K562 (cell line): ENCODE measurements around the gene CSTPP1.

Source experiments
- ATF1 ChIP-seq, 2 experiments: fragments of 450-650 bp in 1 of 2; IDR thresholded peaks; 2 replicates each; pipeline ENCODE4 v1.6.1; 2016; ENCODE audit warnings: missing compliant biosample characterization in 1 of 2, missing genetic modification characterization in 1 of 2
- BACH1 ChIP-seq: fragments of 200-800 bp; sonication (Bioruptor generic); IDR thresholded peaks from 2 replicates; pipeline ENCODE4 v1.6.1; 2016; ENCODE audit warnings: missing genetic modification characterization, missing compliant biosample characterization
- ILK ChIP-seq: fragments of 450-650 bp; IDR thresholded peaks from 2 replicates; pipeline ENCODE4 v1.6.1; 2016; ENCODE audit warnings: missing genetic modification characterization, low read depth, mild to moderate bottlenecking, missing compliant biosample characterization, moderate library complexity, borderline replicate concordance
- POLR2AphosphoS5 ChIP-seq: IDR thresholded peaks from 2 replicates; pipeline ENCODE4 v1.6.1; 2011; ENCODE audit warnings: mild to moderate bottlenecking, low read depth, low read length, moderate library complexity; ENCODE audit not compliant: control insufficient read depth, insufficient read depth
- YY1 ChIP-seq, 3 experiments: IDR thresholded peaks; 2 replicates each; pipeline ENCODE4 v1.6.1; 2011; ENCODE audit warnings: low read length in 2 of 3, mild to moderate bottlenecking in 2 of 3, moderate library complexity in 2 of 3, borderline replicate concordance in 1 of 3, control low read depth in 1 of 3, low read depth in 1 of 3; ENCODE audit not compliant: insufficient read depth in 3 of 3, insufficient replicate concordance in 2 of 3, control insufficient read depth in 1 of 3, insufficient read length in 1 of 3; ENCODE audit errors: extremely low read depth in 1 of 3
- ZNF24 ChIP-seq: fragments of 450-650 bp; IDR thresholded peaks from 2 replicates; pipeline ENCODE4 v1.6.1; 2016
- ZNF668 ChIP-seq: fragments of 250-450 bp; sonication (Bioruptor Pico); IDR thresholded peaks from 2 replicates; pipeline ENCODE4 v1.8.0; 2022; ENCODE audit warnings: mild to moderate bottlenecking, inconsistent platforms
- ZNF76 ChIP-seq: fragments of 250-450 bp; sonication (Bioruptor Pico); IDR thresholded peaks from 2 replicates; pipeline ENCODE4 v1.4.0; 2020; ENCODE audit warnings: mild to moderate bottlenecking, moderate library complexity, borderline replicate concordance
- TF ChIP-seq, protein P1 (sequence below): fragments of 200-800 bp; sonication (Bioruptor generic); IDR thresholded peaks from 2 replicates; pipeline ENCODE4 v1.6.1; 2016; ENCODE audit warnings: missing genetic modification characterization, missing compliant biosample characterization
- TF ChIP-seq, protein P2 (sequence below): fragments of 450-650 bp; IDR thresholded peaks from 2 replicates; pipeline ENCODE4 v1.6.1; 2016; ENCODE audit warnings: low read depth

DNA sequence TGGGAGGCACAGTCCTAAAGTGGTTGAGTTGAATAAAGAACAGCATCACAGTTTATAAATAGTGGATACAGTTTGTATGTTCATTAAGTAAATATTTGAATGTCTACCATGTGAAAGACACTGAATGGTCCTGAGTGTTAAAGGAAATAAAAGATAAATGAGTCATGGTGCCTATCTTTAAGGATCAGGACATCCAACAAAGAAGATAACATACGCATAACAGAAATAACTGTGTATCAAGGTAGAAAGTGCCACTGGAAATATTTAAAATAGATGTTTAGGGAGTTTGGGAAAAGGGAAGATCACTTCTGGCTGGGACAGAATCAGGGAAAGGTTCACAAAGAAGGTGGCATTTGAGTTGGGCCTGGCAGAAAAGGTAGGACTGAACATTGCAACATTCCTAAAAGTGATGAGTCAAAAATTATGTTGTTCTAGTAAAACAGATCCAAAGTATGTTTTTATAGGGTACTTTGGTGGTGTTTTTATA lies 41.5 kb downstream of the CSTPP1 start:
- no peak for TF ChIP-seq ZNF668
- no peak for TF ChIP-seq ZNF24
- TF ChIP-seq BACH1 (tag): no peak
- TF ChIP-seq, protein P1, sequence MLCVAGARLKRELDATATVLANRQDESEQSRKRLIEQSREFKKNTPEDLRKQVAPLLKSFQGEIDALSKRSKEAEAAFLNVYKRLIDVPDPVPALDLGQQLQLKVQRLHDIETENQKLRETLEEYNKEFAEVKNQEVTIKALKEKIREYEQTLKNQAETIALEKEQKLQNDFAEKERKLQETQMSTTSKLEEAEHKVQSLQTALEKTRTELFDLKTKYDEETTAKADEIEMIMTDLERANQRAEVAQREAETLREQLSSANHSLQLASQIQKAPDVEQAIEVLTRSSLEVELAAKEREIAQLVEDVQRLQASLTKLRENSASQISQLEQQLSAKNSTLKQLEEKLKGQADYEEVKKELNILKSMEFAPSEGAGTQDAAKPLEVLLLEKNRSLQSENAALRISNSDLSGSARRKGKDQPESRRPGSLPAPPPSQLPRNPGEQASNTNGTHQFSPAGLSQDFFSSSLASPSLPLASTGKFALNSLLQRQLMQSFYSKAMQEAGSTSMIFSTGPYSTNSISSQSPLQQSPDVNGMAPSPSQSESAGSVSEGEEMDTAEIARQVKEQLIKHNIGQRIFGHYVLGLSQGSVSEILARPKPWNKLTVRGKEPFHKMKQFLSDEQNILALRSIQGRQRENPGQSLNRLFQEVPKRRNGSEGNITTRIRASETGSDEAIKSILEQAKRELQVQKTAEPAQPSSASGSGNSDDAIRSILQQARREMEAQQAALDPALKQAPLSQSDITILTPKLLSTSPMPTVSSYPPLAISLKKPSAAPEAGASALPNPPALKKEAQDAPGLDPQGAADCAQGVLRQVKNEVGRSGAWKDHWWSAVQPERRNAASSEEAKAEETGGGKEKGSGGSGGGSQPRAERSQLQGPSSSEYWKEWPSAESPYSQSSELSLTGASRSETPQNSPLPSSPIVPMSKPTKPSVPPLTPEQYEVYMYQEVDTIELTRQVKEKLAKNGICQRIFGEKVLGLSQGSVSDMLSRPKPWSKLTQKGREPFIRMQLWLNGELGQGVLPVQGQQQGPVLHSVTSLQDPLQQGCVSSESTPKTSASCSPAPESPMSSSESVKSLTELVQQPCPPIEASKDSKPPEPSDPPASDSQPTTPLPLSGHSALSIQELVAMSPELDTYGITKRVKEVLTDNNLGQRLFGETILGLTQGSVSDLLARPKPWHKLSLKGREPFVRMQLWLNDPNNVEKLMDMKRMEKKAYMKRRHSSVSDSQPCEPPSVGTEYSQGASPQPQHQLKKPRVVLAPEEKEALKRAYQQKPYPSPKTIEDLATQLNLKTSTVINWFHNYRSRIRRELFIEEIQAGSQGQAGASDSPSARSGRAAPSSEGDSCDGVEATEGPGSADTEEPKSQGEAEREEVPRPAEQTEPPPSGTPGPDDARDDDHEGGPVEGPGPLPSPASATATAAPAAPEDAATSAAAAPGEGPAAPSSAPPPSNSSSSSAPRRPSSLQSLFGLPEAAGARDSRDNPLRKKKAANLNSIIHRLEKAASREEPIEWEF (CRISPR knock-in tag): no peak
- no peak for TF ChIP-seq ZNF76
- TF ChIP-seq POLR2AphosphoS5: no peak
- TF ChIP-seq YY1 (IDR thresholded peaks at IDR 0.05; ENCODE audit: borderline replicate concordance in 1 of 3, control insufficient read depth in 1 of 3, extremely low read depth in 1 of 3, insufficient read depth in 3 of 3, insufficient read length in 1 of 3, insufficient replicate concordance in 2 of 3, low read depth in 1 of 3, low read length in 2 of 3): no peak
- TF ChIP-seq, protein P2, sequence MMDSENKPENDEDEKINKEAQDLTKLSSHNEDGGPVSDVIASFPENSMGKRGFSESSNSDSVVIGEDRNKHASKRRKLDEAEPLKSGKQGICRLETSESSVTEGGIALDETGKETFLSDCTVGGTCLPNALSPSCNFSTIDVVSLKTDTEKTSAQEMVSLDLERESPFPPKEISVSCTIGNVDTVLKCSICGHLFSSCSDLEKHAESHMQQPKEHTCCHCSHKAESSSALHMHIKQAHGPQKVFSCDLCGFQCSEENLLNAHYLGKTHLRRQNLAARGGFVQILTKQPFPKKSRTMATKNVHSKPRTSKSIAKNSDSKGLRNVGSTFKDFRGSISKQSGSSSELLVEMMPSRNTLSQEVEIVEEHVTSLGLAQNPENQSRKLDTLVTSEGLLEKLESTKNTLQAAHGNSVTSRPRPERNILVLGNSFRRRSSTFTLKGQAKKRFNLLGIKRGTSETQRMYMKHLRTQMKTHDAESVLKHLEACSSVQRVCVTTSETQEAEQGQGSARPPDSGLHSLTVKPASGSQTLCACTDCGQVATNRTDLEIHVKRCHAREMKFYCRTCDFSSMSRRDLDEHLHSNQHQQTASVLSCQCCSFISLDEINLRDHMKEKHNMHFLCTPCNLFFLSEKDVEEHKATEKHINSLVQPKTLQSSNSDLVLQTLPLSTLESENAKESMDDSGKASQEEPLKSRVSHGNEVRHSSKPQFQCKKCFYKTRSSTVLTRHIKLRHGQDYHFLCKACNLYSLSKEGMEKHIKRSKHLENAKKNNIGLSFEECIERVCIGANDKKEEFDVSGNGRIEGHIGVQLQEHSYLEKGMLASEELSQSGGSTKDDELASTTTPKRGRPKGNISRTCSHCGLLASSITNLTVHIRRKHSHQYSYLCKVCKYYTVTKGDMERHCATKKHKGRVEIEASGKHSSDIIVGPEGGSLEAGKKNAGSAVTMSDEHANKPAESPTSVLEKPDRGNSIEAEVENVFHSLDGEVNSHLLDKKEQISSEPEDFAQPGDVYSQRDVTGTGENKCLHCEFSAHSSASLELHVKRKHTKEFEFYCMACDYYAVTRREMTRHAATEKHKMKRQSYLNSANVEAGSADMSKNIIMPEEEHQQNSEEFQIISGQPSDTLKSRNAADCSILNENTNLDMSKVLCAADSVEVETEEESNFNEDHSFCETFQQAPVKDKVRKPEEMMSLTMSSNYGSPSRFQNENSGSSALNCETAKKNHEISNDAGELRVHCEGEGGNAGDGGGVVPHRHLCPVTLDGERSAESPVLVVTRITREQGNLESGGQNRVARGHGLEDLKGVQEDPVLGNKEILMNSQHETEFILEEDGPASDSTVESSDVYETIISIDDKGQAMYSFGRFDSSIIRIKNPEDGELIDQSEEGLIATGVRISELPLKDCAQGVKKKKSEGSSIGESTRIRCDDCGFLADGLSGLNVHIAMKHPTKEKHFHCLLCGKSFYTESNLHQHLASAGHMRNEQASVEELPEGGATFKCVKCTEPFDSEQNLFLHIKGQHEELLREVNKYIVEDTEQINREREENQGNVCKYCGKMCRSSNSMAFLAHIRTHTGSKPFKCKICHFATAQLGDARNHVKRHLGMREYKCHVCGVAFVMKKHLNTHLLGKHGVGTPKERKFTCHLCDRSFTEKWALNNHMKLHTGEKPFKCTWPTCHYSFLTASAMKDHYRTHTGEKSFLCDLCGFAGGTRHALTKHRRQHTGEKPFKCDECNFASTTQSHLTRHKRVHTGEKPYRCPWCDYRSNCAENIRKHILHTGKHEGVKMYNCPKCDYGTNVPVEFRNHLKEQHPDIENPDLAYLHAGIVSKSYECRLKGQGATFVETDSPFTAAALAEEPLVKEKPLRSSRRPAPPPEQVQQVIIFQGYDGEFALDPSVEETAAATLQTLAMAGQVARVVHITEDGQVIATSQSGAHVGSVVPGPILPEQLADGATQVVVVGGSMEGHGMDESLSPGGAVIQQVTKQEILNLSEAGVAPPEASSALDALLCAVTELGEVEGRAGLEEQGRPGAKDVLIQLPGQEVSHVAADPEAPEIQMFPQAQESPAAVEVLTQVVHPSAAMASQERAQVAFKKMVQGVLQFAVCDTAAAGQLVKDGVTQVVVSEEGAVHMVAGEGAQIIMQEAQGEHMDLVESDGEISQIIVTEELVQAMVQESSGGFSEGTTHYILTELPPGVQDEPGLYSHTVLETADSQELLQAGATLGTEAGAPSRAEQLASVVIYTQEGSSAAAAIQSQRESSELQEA: no peak
- no peak for TF ChIP-seq ILK
- no peak for TF ChIP-seq ATF1 (CRISPR knock-in tag; IDR thresholded peaks at IDR 0.05)
- TF ChIP-seq ATF1 (tag; IDR thresholded peaks at IDR 0.05): no peak
